HG03354 (cell line): ENCODE measurements around the gene GJB4.
"Not testable (repeated sequence)": the region's sequence is repeated elsewhere in the genome, so short reads cannot be mapped to it uniquely, and the experiment has no call there.

Source experiments
- ATAC-seq: cut with Tn5 transposase; IDR thresholded peaks from one replicate; pipeline ENCODE4 v1.9.1; 2021; ENCODE audit warnings: mild to moderate bottlenecking; ENCODE audit not compliant: unreplicated experiment, poor library complexity, severe bottlenecking

GJB4 gene

DNA sequence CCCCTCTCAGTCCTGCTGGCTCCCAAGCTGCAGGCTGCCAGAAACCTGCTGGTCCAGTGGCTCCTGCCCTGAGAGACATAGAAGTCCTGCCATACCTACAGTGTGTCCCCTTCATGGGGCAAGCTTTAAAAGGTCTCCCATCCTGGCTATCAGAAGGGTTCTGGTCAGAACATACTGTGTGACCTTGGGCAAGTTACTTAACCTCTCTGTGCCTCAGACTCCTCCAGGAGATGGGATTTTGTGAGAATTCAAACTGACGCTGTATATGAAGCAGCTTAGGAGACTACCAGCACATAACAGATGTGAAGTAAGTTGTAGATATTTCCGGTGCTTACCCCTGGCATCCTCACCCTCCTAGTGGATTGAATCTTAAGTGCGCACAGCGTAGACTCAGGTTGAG is 13.4 kb upstream of the GJB4 start:
- no peak for ATAC-seq

DNA sequence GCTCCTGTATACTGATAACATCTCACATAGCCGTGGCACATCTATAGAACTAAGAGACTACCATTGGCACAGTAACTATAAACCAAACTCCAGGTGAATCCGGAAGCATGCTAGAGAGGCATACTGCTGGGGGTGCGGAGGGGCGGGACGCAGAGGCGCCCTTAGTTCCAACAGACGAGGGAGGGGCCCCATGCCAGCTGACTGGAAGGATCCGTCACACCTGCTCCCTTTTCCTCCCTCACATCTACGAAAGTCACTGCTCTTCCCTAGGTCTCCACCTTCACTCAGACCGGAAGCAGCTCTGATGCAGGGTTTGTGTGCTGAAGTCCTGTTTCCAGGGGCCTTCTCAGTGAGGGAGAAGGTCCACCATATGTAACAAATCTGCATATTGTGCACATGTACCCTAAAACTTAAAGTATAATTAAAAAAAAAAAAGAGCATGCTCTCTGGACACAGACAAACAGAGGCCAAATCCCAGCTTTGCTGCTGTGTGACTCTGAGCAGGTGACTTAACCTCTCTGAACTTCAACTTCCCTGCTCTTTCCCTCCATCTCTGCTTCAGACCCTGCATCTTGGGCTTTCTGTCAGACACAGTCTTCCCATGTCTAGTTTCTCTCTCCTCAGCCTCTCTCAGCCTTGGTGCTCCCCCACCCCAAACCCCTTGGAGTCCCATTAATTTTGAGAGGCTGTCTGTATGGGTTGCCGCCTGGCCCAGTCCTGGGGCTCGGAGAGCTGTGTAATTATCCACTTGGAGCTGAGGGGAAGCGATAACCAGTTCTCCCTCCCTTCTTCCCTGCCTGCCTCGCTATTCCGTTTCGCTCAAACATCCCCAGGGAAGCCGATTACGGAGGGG is 12.5 kb upstream of the GJB4 start:
- no peak for ATAC-seq

DNA sequence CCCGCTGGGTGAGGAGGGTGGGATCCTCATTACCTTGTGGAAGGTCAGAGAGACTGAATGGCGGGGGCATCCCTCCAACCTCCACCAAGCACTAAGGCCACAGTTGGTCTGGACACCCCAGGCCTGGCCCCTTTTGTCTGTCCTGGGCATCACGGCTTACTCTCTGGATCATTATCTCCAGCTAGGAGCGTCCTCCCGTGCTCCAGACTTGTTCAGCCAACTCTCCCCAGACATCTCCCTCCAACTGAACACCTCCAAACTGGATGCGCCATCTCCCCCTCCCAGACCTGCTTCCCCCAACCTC is 11.9 kb upstream of the GJB4 start:
- ATAC-seq: no peak

DNA sequence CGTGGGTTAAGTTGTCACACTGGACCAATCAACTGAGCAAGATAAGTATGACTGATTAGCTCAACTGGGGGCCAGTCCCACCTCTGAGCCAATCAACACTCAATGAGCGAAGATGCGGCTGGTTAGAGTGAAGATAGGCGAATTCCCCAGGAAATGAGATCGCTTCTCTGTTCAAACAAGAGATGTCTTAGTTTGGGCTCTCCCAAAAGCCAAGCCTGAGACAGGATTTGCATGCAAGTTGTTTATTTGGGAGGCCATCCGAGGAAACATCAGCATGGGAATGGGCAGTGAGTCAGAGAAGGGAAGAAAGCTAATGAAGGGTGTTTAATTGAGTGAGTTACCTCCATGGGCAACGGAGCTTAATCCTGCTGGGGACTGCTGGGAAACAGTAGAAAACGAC is 9.5 kb upstream of the GJB4 start:
- ATAC-seq: no peak

DNA sequence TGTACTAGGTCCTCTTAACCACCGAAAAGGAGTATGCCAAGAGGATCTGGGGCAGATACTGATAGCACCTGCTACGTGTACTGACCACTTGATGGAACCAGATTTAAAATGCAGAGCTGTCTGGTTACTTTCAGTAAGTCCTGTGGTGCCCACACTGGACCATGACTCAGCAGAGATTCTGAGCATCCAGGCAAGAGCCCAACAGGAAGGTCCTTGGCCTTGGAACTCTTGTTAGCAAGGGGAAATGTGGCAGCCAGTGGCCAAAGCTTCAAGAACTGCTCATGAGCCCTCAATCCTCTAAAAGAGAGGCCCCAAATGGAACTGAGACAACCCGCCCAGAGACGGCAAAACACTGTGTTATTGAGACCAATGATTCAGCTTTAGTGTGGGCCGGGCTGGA is 8.9 kb upstream of the GJB4 start:
- ATAC-seq: no peak

DNA sequence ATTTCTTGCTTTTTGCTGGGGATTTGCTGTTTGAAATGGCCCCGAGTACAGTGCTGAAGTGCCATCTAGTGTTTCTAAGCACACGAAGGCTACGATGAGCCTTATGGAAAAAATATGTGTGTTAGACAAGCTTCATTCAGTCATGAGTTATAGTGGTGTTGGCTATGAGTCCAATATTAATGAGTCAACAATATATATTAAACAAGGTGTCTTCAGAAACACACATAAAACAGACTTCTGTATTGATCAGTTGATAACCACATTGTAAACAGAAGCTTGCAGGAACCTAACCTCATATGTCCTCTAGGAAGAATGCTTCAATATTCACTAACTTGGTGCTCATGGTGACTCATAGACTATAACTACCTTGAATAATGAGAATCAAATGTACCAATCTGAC is 6.4 kb upstream of the GJB4 start:
- ATAC-seq: no peak

DNA sequence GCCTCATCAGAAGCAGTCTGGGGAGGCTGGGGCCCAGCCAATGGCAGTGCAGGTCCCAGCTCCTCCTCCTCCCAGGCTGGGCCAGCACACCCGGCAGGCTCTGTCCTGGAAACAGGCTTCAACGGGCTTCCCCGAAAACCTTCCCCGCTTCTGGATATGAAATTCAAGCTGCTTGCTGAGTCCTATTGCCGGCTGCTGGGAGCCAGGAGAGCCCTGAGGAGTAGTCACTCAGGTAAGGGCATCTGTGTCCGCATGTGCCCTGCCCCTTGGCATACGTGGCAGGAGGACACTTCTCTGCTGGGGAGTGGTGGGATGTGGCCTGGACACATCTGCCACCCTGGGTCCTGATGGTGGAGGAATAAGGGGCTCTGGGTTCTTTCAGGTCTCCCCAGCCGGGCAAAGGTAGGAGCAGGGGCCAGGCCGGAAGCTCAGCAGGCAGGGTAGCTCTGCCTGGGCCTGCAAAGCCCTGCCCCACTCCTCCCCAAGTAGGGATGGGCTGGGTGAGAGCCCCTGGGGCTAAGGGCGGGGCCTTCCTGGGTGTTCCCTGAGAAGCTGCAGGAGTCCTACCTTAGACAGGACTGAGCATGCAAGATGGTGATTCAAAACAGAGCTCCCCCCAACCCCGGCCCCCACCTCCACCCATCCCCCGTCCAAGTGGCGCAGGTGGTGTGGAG is 4.4 kb upstream of the GJB4 start, which contains the start of gene GJB5:
Gene GJB5, plus strand, starts transcription at position 84 of the 674 bp plus-strand sequence. CDS start 2,284 bp downstream, outside the sequence.
- ATAC-seq: no peak

DNA sequence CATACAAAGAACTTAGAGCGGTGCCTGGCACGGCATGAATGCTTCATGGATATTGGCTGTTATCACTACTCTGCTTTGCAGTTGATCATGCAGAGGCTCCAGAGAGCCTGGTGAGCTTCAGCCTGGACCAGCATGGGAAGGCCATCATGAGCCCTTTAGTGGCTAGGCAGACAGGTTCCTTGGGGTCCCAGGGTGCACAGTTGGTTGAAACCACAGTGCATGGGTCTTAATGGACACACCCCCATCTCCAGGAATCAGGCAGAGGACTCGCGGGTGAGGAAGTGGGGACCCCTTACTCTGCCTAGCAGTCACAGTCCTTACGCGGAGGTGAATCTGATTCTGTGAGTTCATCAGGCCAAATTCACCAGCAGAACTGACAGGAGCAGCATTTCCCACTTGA is 3.6 kb upstream of the GJB4 start:
- ATAC-seq: no peak

DNA sequence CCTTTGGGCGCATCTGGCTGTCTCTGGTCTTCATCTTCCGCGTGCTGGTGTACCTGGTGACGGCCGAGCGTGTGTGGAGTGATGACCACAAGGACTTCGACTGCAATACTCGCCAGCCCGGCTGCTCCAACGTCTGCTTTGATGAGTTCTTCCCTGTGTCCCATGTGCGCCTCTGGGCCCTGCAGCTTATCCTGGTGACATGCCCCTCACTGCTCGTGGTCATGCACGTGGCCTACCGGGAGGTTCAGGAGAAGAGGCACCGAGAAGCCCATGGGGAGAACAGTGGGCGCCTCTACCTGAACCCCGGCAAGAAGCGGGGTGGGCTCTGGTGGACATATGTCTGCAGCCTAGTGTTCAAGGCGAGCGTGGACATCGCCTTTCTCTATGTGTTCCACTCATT is 2.2 kb upstream of the GJB4 start:
- ATAC-seq: no peak

DNA sequence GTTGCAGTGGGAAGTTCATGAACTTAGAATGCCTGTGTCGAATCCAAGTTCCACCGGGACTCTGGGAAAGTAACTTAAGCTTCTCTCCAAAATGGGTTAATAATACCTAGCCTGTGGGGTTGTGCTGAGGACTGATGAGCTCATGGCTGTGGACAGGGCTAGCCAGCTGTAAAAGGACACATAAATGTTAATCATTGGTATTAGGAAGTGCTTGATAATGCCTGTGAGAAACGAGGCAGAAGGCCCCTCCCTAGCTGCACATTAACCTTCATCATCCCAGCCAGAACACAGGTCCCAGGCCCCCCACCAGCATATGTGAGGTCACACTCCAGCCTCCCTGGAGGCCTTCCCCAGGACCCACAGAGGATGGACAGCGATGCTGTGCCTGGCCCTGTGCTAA is 789 bp upstream of the GJB4 start:
- no peak for ATAC-seq

DNA sequence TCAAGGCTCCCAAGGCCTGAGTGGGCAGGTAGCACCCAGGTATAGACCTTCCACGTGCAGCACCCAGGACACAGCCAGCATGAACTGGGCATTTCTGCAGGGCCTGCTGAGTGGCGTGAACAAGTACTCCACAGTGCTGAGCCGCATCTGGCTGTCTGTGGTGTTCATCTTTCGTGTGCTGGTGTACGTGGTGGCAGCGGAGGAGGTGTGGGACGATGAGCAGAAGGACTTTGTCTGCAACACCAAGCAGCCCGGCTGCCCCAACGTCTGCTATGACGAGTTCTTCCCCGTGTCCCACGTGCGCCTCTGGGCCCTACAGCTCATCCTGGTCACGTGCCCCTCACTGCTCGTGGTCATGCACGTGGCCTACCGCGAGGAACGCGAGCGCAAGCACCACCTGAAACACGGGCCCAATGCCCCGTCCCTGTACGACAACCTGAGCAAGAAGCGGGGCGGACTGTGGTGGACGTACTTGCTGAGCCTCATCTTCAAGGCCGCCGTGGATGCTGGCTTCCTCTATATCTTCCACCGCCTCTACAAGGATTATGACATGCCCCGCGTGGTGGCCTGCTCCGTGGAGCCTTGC is 1.7 kb downstream of the GJB4 start:
- no peak for ATAC-seq

DNA sequence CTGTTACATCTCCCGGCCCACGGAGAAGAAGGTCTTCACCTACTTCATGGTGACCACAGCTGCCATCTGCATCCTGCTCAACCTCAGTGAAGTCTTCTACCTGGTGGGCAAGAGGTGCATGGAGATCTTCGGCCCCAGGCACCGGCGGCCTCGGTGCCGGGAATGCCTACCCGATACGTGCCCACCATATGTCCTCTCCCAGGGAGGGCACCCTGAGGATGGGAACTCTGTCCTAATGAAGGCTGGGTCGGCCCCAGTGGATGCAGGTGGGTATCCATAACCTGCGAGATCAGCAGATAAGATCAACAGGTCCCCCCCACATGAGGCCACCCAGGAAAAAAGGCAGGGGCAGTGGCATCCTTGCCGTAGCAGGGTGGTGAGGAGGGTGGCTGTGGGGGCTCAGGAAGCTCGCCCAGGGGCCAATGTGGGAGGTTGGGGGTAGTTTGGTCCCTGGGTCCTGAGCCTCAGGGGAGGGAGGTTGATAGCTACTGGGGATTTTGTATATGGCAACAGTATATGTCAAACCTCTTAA is 2.3 kb downstream of the GJB4 start:
- no peak for ATAC-seq

DNA sequence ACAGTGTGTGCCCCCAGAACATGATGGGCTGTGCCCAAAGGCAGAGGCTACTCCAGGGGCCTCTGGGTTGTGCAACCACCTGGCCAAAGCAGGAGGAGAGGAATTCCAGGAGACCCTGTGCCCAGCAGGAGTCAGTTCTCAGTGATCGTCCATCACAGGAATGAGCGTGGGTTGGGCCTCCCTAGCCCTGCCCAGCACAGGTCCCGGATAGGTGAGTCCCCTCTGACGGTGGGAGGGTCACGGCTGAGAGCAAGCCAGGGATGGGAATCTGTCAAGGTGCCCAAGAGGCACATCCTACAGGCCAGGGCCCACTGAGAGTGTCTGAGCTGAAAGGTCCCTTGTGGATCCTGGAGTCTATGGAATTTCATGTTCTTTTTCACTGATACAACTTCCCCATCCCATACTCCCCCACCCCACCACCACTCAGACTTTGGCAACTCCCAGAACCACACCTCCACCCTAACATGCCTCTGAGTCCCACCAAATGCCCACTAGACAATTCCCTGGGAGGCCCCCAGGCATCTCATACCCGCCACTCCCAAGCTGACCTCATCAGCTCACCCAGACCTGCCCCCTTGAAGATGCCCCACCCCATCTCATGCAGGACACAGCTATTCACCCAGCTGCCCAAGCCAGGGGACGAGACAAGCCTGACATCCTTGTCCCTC is 3.1 kb downstream of the GJB4 start:
- no peak for ATAC-seq

DNA sequence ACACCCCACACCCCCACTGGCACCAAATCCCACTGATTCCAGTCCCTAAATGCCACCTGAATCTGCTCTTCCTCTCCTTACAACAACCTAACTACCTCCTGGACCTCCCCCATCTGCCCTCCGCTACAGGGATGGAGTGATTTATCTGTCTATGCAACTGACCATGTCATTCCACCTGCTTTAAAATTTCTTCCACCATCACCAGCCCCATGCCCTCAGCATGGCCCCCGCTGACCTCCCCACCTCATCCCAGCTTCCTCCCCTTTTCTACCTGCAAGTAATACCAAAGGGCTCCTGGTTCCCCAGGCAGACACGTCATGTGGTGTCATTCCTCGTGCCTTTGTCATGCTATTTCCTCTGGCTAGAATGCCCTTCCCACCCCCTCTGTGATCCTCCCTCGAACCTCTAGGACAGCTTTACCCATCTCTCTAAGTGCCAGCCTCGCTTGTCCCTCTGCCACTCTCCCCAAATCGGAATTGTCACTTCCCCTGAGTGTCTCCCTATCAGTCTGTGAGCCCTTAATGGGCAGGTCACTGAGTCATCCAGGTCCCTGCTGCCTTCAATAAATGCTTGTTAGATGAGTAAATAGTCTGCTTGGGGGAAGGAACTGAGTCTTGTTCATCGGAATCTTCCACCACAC is 3.7 kb downstream of the GJB4 start:
- no peak for ATAC-seq

DNA sequence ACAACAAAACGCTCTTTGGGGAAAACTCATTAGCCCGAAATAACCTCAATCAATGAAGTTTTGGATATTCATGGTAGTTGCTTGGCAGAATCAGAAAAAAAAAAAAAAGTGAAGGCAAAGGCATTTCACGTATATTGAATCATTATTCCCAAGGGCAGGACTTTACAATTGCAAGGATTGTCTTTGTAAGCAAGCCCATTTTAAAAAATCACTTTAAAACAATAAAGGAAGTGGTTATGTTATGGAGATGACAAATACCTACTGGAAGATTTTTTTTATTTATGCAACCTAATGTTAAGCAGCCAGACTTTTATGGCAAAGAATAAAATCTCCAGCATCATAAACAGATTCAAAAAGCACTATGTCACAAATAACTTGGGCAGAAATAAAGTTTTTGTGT is 9.3 kb downstream of the GJB4 start:
- no peak for ATAC-seq

DNA sequence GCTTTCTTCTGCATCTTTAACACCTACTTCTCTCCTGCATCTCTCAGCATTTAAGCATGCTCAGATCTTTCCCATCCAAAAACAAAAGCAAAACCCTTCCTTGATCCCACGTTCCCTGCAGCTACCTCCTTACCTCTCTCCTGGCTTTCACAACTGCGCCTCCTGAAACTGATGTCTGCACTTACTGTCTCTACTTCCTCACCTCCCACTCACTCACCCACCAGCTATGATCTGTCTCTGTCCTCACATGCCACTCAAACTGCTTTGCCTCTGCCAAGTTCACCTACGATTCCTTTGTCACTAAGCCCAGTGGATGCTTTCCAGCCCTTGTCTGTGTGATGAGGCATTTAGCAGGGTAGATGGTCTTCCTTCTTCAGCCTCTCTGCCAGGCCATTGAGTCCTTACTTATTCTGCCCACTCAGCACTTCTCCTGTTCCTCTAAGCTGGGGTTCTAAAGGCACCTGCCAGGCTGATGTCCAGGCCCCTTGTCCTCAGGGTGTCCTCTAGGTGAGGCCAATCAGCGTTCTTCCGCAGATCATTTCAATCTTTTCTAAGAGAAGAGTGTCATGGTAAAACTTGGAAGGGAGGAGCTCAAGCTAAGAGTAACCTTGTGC is 11.5 kb downstream of the GJB4 start:
- ATAC-seq: no peak

DNA sequence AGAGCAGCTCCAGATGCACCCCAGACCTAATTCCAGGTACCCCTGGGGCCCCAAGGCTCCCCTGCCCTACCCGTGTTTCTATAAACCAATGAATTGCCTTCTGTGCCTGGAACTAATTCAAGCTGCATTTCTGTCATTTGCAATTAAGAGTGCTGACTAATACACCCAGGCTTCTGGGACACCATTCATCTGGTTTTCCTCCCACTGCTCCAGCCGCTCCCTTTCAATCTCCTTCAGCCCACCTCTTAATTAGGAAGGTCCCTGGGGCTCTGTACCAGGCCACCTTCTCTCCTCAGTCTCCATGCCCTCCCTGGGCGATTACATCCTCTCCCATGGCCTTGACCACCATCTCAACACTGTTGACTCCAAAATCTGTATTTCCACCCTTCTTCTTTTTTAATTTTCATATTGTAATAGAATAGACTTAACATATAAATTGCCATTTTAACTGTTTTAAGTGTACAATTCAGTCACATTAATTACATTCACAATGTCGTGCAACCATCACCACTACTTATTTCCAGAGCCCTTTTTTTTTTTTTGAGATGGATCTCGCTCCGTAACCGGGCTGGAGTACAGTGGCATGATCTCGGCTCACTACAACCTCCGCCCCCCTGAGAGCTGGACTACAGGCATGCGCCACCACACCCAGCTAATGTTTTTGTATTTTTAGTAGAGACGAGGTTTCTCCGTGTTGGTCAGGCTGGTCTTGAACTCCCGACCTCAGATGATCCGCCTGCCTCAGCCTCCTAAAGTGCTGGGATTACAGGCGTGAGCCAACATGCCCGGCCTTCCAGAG is 12.2 kb downstream of the GJB4 start:
- no peak for ATAC-seq

DNA sequence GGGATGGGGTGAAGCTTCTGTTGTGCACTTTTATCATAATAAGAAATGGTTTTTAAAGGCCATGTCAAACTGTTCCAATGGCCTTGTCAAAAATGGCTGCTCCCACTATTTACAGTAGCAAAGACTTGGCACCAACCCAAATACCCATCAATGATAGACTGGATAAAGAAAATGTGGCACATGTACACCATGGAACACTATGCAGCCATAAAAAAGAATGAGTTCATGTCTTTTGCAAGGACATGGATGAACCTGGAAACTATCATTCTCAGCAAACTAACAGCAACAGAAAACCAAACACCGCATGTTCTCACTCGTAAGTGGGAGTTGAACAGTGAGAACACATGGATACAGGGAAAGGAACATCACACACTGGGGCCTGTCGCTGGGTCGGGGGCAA is 13.6 kb downstream of the GJB4 start:
- ATAC-seq: not testable (repeated sequence)

DNA sequence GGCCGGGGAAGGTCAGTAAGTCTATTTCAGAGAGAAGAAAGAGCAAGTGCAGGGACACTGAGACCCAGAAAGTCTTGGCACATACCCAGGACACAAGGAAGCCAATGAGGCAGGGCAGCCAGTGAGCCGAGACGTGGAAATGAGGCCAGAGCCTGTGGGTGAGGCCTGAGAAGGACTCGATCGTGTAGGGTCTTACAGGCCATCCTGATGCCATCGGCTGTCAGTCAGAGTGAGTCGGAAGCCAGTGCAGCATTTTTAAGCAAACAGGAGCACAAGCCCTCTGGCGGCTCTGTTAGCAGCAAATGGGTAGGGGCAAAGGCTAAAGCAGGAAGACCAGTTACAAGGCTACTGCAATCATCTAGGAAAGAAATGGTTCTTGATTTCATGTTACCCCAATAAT is 15.4 kb downstream of the GJB4 start:
- ATAC-seq: no peak
